Naive thymus-derived CD4-positive, alpha-beta T cell (primary cell): ENCODE results near the gene SH3D21. TPM values are rescaled to one million over a fixed set of nuclear protein-coding genes. Genes with fewer than 3 reads are reported as not detected.

Experiments used
- ATAC-seq: fragments of 150-1000 bp; cut with Tn5 transposase; 2 replicates; pipeline ENCODE4 v1.10.0; 2021; ENCODE audit warnings: mild to moderate bottlenecking, moderate library complexity
- CTCF ChIA-PET: fragments of 350-600 bp; sonication (Branson Sonifier 250); formaldehyde crosslinking; loops from one replicate; lab custom pipeline; 2021; ENCODE audit warnings: antibody characterized with exemption; lab: Charles Lee
- POLR2A ChIA-PET: fragments of 350-600 bp; sonication (Branson Sonifier 250); formaldehyde crosslinking; loops from one replicate; lab custom pipeline; 2021; ENCODE audit warnings: antibody characterized with exemption, inconsistent platforms; lab: Charles Lee
- DNase-seq, 9 donors: peaks; one replicate each; pipeline versions ENCODE4 v3.0.0 to v3.0.0-alpha.2; 2020 to 2022; ENCODE audit warnings: mixed read lengths in 1 of 9
- H3K27ac ChIP-seq: one replicate; pipeline ENCODE4 v1.7.0; 2013; ENCODE audit warnings: mild to moderate bottlenecking, low read depth, low read length, moderate library complexity
- H3K27me3 ChIP-seq, 2 donors: one replicate each; pipeline ENCODE4 v1.7.0; 2013; ENCODE audit warnings: low read length in 2 of 2, mild to moderate bottlenecking in 2 of 2, moderate library complexity in 2 of 2; ENCODE audit not compliant: control insufficient read depth in 2 of 2, insufficient read depth in 2 of 2
- H3K36me3 ChIP-seq, 3 experiments: 1 replicate in 2 of 3; 2 replicates in 1 of 3; pipeline ENCODE4 v1.7.0; 2013; ENCODE audit warnings: low read length in 3 of 3, mild to moderate bottlenecking in 3 of 3, moderate library complexity in 1 of 3; ENCODE audit not compliant: insufficient read depth in 3 of 3, control insufficient read depth in 2 of 3
- H3K4me1 ChIP-seq, 2 donors: one replicate each; pipeline ENCODE4 v1.7.0; 2013; ENCODE audit warnings: low read length in 2 of 2, mild to moderate bottlenecking in 2 of 2, moderate library complexity in 1 of 2; ENCODE audit not compliant: control insufficient read depth in 2 of 2, insufficient read depth in 2 of 2
- H3K4me3 ChIP-seq: 2 replicates; pipeline ENCODE4 v1.7.0; 2013; ENCODE audit warnings: mild to moderate bottlenecking, low read length
- H3K9me3 ChIP-seq, 3 experiments: 1 replicate in 2 of 3; 2 replicates in 1 of 3; pipeline ENCODE4 v1.7.0; 2013; ENCODE audit warnings: low read length in 3 of 3; ENCODE audit not compliant: control insufficient read depth in 2 of 3
- H3K27ac Mint-ChIP-seq, 9 donors: one replicate each; pipeline ENCODE4 v1.8.0; 2020 to 2022; ENCODE audit warnings: mixed read lengths in 9 of 9, mild to moderate bottlenecking in 8 of 9, moderate library complexity in 5 of 9, inconsistent platforms in 2 of 9
- H3K27me3 Mint-ChIP-seq, 5 donors: one replicate each; pipeline ENCODE4 v1.8.0; 2021 to 2022; ENCODE audit warnings: mixed read lengths in 5 of 5, mild to moderate bottlenecking in 1 of 5
- H3K36me3 Mint-ChIP-seq, 5 donors: one replicate each; pipeline ENCODE4 v1.8.0; 2020 to 2022; ENCODE audit warnings: mixed read lengths in 5 of 5, mild to moderate bottlenecking in 3 of 5, inconsistent platforms in 1 of 5
- H3K4me1 Mint-ChIP-seq, 7 donors: one replicate each; pipeline ENCODE4 v1.8.0; 2020 to 2022; ENCODE audit warnings: mixed read lengths in 7 of 7, mild to moderate bottlenecking in 3 of 7, inconsistent platforms in 1 of 7
- H3K4me3 Mint-ChIP-seq, 10 donors: one replicate each; pipeline ENCODE4 v1.8.0; 2020 to 2022; ENCODE audit warnings: mild to moderate bottlenecking in 10 of 10, mixed read lengths in 10 of 10, moderate library complexity in 6 of 10, inconsistent platforms in 2 of 10
- H3K9me3 Mint-ChIP-seq, 11 donors: one replicate each; pipeline ENCODE4 v1.8.0; 2020 to 2022; ENCODE audit warnings: mixed read lengths in 11 of 11, mild to moderate bottlenecking in 4 of 11, inconsistent platforms in 1 of 11, moderate library complexity in 1 of 11
- intact Hi-C, 2 donors: fragments of 100-400 bp; cut with micrococcal nuclease; formaldehyde crosslinking; loops; one replicate each; pipeline ENCODE4 v1.15.1; 2023
- polyA plus RNA-seq, 2 donors: library from polyadenylated mRNA; unstranded; fragments of 300-500 nt; fragmentation: Illumina TruSeq; gene quantifications; one replicate each; pipeline ENCODE4 v1.2.3, GENCODE V29; 2021
- total RNA-seq, 6 experiments: library from RNA in 5 of 6; stranded (reverse) in 5 of 6; gene quantifications; 1 replicate in 5 of 6; 2 replicates in 1 of 6; pipeline ENCODE4 v1.2.3 and lab custom pipeline; 2021 to 2026

Gene SH3D21
- total and polyA plus RNA-seq, 7 experiments from 2014 or later: 0.17 to 21.7 (median 3.0) TPM

GRCh38 chr1:36346741-36347370, 40.7 kb downstream of the SH3D21 start:
- no peaks in the 10 kb centered on the region for H3K9me3 ChIP-seq
- ChIA-PET CTCF (interaction anchor here (2.0 kb wide), 1 partner anchor 21 kb away, joined by 15 read pairs; no protein-coding TSS in a partner anchor), POLR2A (interaction anchor here (3.1 to 13.8 kb wide), 2 partner anchors 21 kb away, joined by 24 to 155 read pairs; no protein-coding TSS in a partner anchor)
- H3K4me1 Mint-ChIP-seq: peaks cover 6 to 48% (median 29%) of the 10 kb centered on the region in 7 donors
- H3K9me3 Mint-ChIP-seq: no peaks in the 10 kb centered on the region
- H3K36me3 Mint-ChIP-seq: peaks cover 0 to 35% (median 11%) of the 10 kb centered on the region in 5 donors
- ATAC-seq: no peak
- H3K4me1 ChIP-seq: peaks cover 4 to 30% of the 10 kb centered on the region in 2 donors
- peak overlapping the region in 3 of 9 donors; percentile 36 to 67 (median 64) for H3K27ac Mint-ChIP-seq
- no peak overlapping the region for H3K27ac ChIP-seq
- H3K27me3 ChIP-seq: no peaks in the 10 kb centered on the region
- DNase-seq: no peak
- H3K36me3 ChIP-seq: peaks cover 6 to 58% (median 10%) of the 10 kb centered on the region in 3 experiments
- no peak overlapping the region for H3K4me3 Mint-ChIP-seq
- H3K27me3 Mint-ChIP-seq: no peaks in the 10 kb centered on the region
- H3K4me3 ChIP-seq: no peak overlapping the region
- intact Hi-C loops: no loop called here

- Mint-ChIP-seq H3K27me3 (no peaks in the 10 kb centered on the region), H3K4me1 (peaks cover 6 to 47% (median 28%) of the 10 kb centered on the region in 7 donors), H3K9me3 (no peaks in the 10 kb centered on the region), H3K4me3 (peak overlapping the region in 1 of 10 donors; percentile 28), H3K36me3 (peaks cover 0 to 33% (median 14%) of the 10 kb centered on the region in 5 donors), H3K27ac (peak overlapping the region in 3 of 9 donors; percentile 36 to 38 (median 36))
- no peak overlapping the region for H3K27ac ChIP-seq
- ChIA-PET CTCF (interaction anchor here (1.2 to 7.6 kb wide), 5 partner anchors 14 to 73 kb away, joined by 3 to 115 read pairs (median 5); no protein-coding TSS in a partner anchor), POLR2A (interaction anchor here (2.1 to 13.8 kb wide), 3 partner anchors 11 to 48 kb away, joined by 11 to 155 read pairs (median 30); partner anchors contain the start of gene LSM10)
- no peaks in the 10 kb centered on the region for H3K27me3 ChIP-seq
- H3K4me3 ChIP-seq: no peak overlapping the region
- H3K36me3 ChIP-seq: peaks cover 6 to 65% (median 10%) of the 10 kb centered on the region in 3 experiments
- no peak for DNase-seq
- H3K9me3 ChIP-seq: no peaks in the 10 kb centered on the region
- intact Hi-C loops: no loop called here
- H3K4me1 ChIP-seq: peaks cover 4 to 22% of the 10 kb centered on the region in 2 donors
- no peak for ATAC-seq
Measured at GRCh38 chr1:36349241-36349671, 43.1 kb downstream of the SH3D21 start.

- no peaks in the 10 kb centered on the region for H3K9me3 ChIP-seq
- Mint-ChIP-seq H3K4me1 (peaks cover 6 to 41% (median 28%) of the 10 kb centered on the region in 7 donors), H3K27ac (peak overlapping the region in 2 of 9 donors; percentile 87 to 88), H3K36me3 (peaks cover 0 to 30% (median 15%) of the 10 kb centered on the region in 5 donors), H3K27me3 (no peaks in the 10 kb centered on the region), H3K9me3 (no peaks in the 10 kb centered on the region), H3K4me3 (peak overlapping the region in 2 of 10 donors; percentile 55 to 70)
- DNase-seq: no peak
- H3K27ac ChIP-seq: peak overlapping the region; percentile 50
- POLR2A ChIA-PET: interaction anchor here (1.2 to 13.8 kb wide), 6 partner anchors 10 to 48 kb away, joined by 3 to 155 read pairs (median 11); partner anchors contain the start of gene LSM10
- no peaks in the 10 kb centered on the region for H3K27me3 ChIP-seq
- H3K4me3 ChIP-seq: no peak overlapping the region
- CTCF ChIA-PET: interaction anchor here (1.2 to 7.6 kb wide), 5 partner anchors 13 to 72 kb away, joined by 3 to 115 read pairs (median 6); no protein-coding TSS in a partner anchor
- peaks cover 4 to 22% of the 10 kb centered on the region in 2 donors for H3K4me1 ChIP-seq
- ATAC-seq: no peak
- intact Hi-C loops: loop anchor here (1.0 to 2.0 kb wide), 5 partner anchors 10 to 71 kb away; partner anchors contain the start of gene LSM10 (in 1 of the 2)
- peaks cover 6 to 65% (median 10%) of the 10 kb centered on the region in 3 experiments for H3K36me3 ChIP-seq
Measured at GRCh38 chr1:36349839-36350238, 43.7 kb downstream of the SH3D21 start.

- H3K27me3 ChIP-seq: no peaks in the 10 kb centered on the region
- no peaks in the 10 kb centered on the region for H3K9me3 ChIP-seq
- Mint-ChIP-seq H3K9me3 (no peaks in the 10 kb centered on the region), H3K4me1 (peaks cover 6 to 38% (median 33%) of the 10 kb centered on the region in 7 donors), H3K36me3 (peaks cover 0 to 22% (median 18%) of the 10 kb centered on the region in 5 donors), H3K27me3 (no peaks in the 10 kb centered on the region), H3K4me3 (peak overlapping the region; percentile 17 to 74 (median 50)), H3K27ac (peak overlapping the region; percentile 75 to 94 (median 87))
- H3K4me3 ChIP-seq: no peak overlapping the region
- DNase-seq: peak in 8 of 9 donors; percentile 43 to 75 (median 52)
- ATAC-seq: peak; percentile 96
- H3K36me3 ChIP-seq: peaks cover 6 to 64% (median 10%) of the 10 kb centered on the region in 3 experiments
- POLR2A ChIA-PET: interaction anchor here (0.6 to 13.8 kb wide), 9 partner anchors 10 to 809 kb away, joined by 3 to 155 read pairs (median 4); partner anchors contain the start of gene LSM10
- CTCF ChIA-PET: interaction anchor here (0.6 to 7.6 kb wide), 9 partner anchors 8 to 71 kb away, joined by 3 to 115 read pairs (median 5); no protein-coding TSS in a partner anchor
- H3K27ac ChIP-seq: peak overlapping the region; percentile 50
- intact Hi-C loops: loop anchor here (1.0 to 2.0 kb wide), 6 partner anchors 10 to 70 kb away; partner anchors contain the start of gene LSM10 (in 1 of the 2)
- peaks cover 4 to 22% of the 10 kb centered on the region in 2 donors for H3K4me1 ChIP-seq
Measured at GRCh38 chr1:36350659-36351226, 44.6 kb downstream of the SH3D21 start.

- Mint-ChIP-seq H3K36me3 (peaks cover 0 to 22% (median 18%) of the 10 kb centered on the region in 5 donors), H3K9me3 (no peaks in the 10 kb centered on the region), H3K4me3 (peak overlapping the region in 6 of 10 donors; percentile 16 to 74 (median 50)), H3K27ac (peak overlapping the region in 8 of 9 donors; percentile 75 to 94 (median 88)), H3K27me3 (no peaks in the 10 kb centered on the region), H3K4me1 (peaks cover 6 to 38% (median 33%) of the 10 kb centered on the region in 7 donors)
- Histone ChIP-seq H3K9me3 (no peaks in the 10 kb centered on the region), H3K36me3 (peaks cover 6 to 64% (median 6%) of the 10 kb centered on the region in 3 experiments), H3K27ac (peak overlapping the region; percentile 50), H3K27me3 (no peaks in the 10 kb centered on the region), H3K4me3 (no peak overlapping the region), H3K4me1 (peaks cover 4 to 22% of the 10 kb centered on the region in 2 donors)
- ChIA-PET POLR2A (interaction anchor here (0.5 to 13.8 kb wide), 8 partner anchors 9 to 46 kb away, joined by 3 to 155 read pairs (median 8); partner anchors contain the start of gene LSM10), CTCF (interaction anchor here (0.6 to 7.6 kb wide), 7 partner anchors 8 to 68 kb away, joined by 4 to 115 read pairs (median 6); no protein-coding TSS in a partner anchor)
- DNase-seq: peak in 1 of 9 donors; percentile 4
- peak; percentile 17 for ATAC-seq
- intact Hi-C loops: loop anchor here (1.0 to 2.0 kb wide), 3 partner anchors 17 to 69 kb away; no protein-coding TSS in a partner anchor
Measured at GRCh38 chr1:36351227-36351977, 45.2 kb downstream of the SH3D21 start.
